K562 (cell line): ENCODE measurements around the gene C2. TPM values are rescaled to one million over a fixed set of nuclear protein-coding genes. Genes with fewer than 3 reads are reported as not detected.

Experiments
- BCLAF1 ChIP-seq, 2 experiments: fragments of 450-650 bp in 1 of 2; IDR thresholded peaks; 2 replicates each; pipeline ENCODE4 v1.6.1; 2011 to 2017; ENCODE audit warnings: low read depth in 2 of 2, antibody characterized with exemption in 1 of 2, borderline replicate concordance in 1 of 2, low read length in 1 of 2, mild to moderate bottlenecking in 1 of 2, mixed read lengths in 1 of 2; ENCODE audit not compliant: control insufficient read depth in 1 of 2
- CBX3 ChIP-seq, 2 experiments: IDR thresholded peaks; 1 replicate in 1 of 2; 2 replicates in 1 of 2; pipeline ENCODE4 v1.6.1; 2012; ENCODE audit warnings: inconsistent platforms in 2 of 2, low read length in 2 of 2, borderline replicate concordance in 1 of 2, control low read depth in 1 of 2
- IRF2 ChIP-seq: sonication (generic); formaldehyde crosslinking; IDR thresholded peaks from 2 replicates; pipeline ENCODE4 v1.8.1; 2022; ENCODE audit warnings: mild to moderate bottlenecking, missing genetic modification reagents
- MLLT1 ChIP-seq, 2 experiments: fragments of 450-650 bp; IDR thresholded peaks; 2 replicates each; pipeline ENCODE4 v1.6.1; 2016
- PRDM10 ChIP-seq: fragments of 450-650 bp; IDR thresholded peaks from 2 replicates; pipeline ENCODE4 v1.6.1; 2018; ENCODE audit not compliant: partially characterized antibody
- SP2 ChIP-seq: IDR thresholded peaks from 2 replicates; pipeline ENCODE4 v1.6.1; 2011; ENCODE audit warnings: mild to moderate bottlenecking, low read depth, low read length, moderate library complexity; ENCODE audit not compliant: poor library complexity, severe bottlenecking; ENCODE audit errors: extremely low read depth
- TAF15 ChIP-seq: fragments of 200-400 bp; formaldehyde crosslinking; IDR thresholded peaks from 2 replicates; pipeline ENCODE4 v1.6.1; 2017; ENCODE audit warnings: mild to moderate bottlenecking, low read depth, low read length, moderate library complexity
- TAL1 ChIP-seq: fragments of 450-650 bp; IDR thresholded peaks from 2 replicates; pipeline ENCODE4 v1.6.1; 2016; ENCODE audit warnings: mild to moderate bottlenecking
- TSHZ1 ChIP-seq: fragments of 250-450 bp; sonication (Bioruptor Pico); IDR thresholded peaks from 2 replicates; pipeline ENCODE4 v1.4.0; 2020; ENCODE audit warnings: mild to moderate bottlenecking, moderate library complexity
- YY1 ChIP-seq, 3 experiments: IDR thresholded peaks; 2 replicates each; pipeline ENCODE4 v1.6.1; 2011; ENCODE audit warnings: low read length in 2 of 3, mild to moderate bottlenecking in 2 of 3, moderate library complexity in 2 of 3, borderline replicate concordance in 1 of 3, control low read depth in 1 of 3, low read depth in 1 of 3; ENCODE audit not compliant: insufficient read depth in 3 of 3, insufficient replicate concordance in 2 of 3, control insufficient read depth in 1 of 3, insufficient read length in 1 of 3; ENCODE audit errors: extremely low read depth in 1 of 3
- ZNF174 ChIP-seq: fragments of 250-450 bp; sonication (Bioruptor Pico); IDR thresholded peaks from 2 replicates; pipeline ENCODE4 v1.4.0; 2020; ENCODE audit warnings: mild to moderate bottlenecking
- ZNF589 ChIP-seq: fragments of 200-800 bp; sonication (Bioruptor generic); IDR thresholded peaks from 2 replicates; pipeline ENCODE4 v1.6.1; 2016; ENCODE audit warnings: low read depth, missing genetic modification characterization, missing compliant biosample characterization
- polyA plus RNA-seq, 8 experiments: library from polyadenylated mRNA; depleted of rRNA in 4 of 8; stranded (reverse) in 5 of 8; unstranded in 3 of 8; fragments of >200 nt; fragmentation: Nextera tagmentation in 2 of 8; fragmentation: Illumina TruSeq in 1 of 8; extraction: Ambion mirVana in 2 of 8; extraction: Trizol in 1 of 8; gene quantifications; 2 replicates each; pipeline versions ENCODE4 v1.2.1 to v1.2.3, GENCODE V29; 2011 to 2014; ENCODE audit warnings: inconsistent platforms in 1 of 8, missing spikeins in 1 of 8
- total RNA-seq, 7 experiments: library from RNA; depleted of rRNA in 6 of 7; stranded (reverse); fragments of >200 nt in 6 of 7; fragmentation: Illumina TruSeq in 2 of 7; extraction: Trizol in 2 of 7; gene quantifications; 2 replicates each; pipeline versions ENCODE4 v1.2.1 to v1.2.3, GENCODE V29; 2011 to 2021; ENCODE audit warnings: low replicate concordance in 1 of 7

C2 gene
- total and polyA plus RNA-seq, 9 of the 15 experiments (the other 6 are each of a cell fraction or from before 2014, with no cell fraction given), result 0.05 to 1.1 (median 0.39) TPM; not detected in 1

GRCh38 chr6:31979238-31979898, 51.9 kb downstream of the C2 start (continued):
- TF ChIP-seq BCLAF1 (IDR thresholded peaks at IDR 0.05; ENCODE audit: borderline replicate concordance in 1 of 2, control insufficient read depth in 1 of 2, low read depth in 2 of 2, low read length in 1 of 2) (no peak), TSHZ1 (no peak), YY1 (IDR thresholded peaks at IDR 0.05; ENCODE audit: borderline replicate concordance in 1 of 3, control insufficient read depth in 1 of 3, extremely low read depth in 1 of 3, insufficient read depth in 3 of 3, insufficient read length in 1 of 3, insufficient replicate concordance in 2 of 3, low read depth in 1 of 3, low read length in 2 of 3) (peak in 1 of 3 experiments; percentile 74), ZNF174 (CRISPR knock-in tag) (no peak), PRDM10 (peak; percentile 45), TAF15 (no peak), MLLT1 (IDR thresholded peaks at IDR 0.05) (no peak), TAL1 (peak; percentile 55; the same call in 1 of the 2 replicates), SP2 (no peak), CBX3 (IDR thresholded peaks at IDR 0.05; ENCODE audit: borderline replicate concordance in 1 of 2, low read length in 2 of 2) (peak in 1 of 2 experiments; percentile 15; a peak in 1 of 3 replicates), IRF2 (CRISPR knock-in tag) (no peak), ZNF589 (CRISPR knock-in tag) (no peak)
